DND-41 (cell line): Measurements from ENCODE around the gene LRRC66.

Experiments used
- CTCF ChIP-seq: IDR thresholded peaks from 2 replicates; pipeline ENCODE4 v1.5.1; 2012; ENCODE audit warnings: borderline replicate concordance, low read length, moderate library complexity, mild to moderate bottlenecking; ENCODE audit not compliant: poor library complexity, severe bottlenecking; ENCODE audit errors: extremely low read depth
- EZH2 ChIP-seq: IDR thresholded peaks from 3 replicates; pipeline ENCODE4 v1.6.1; 2012; ENCODE audit warnings: borderline replicate concordance, low read depth, mild to moderate bottlenecking, moderate library complexity, low read length, inconsistent platforms; ENCODE audit not compliant: severe bottlenecking

- TF ChIP-seq CTCF, result no peak
- TF ChIP-seq EZH2, result no peak
Measured at GRCh38 chr4:52069571-52069970, 49.4 kb upstream of the LRRC66 start.
